Measurements from ENCODE around the gene UNC93B1.
A peak's percentile ranks its signal among the peaks of the same experiment; 100 is the strongest.
"Not testable (repeated sequence)": the region's sequence is repeated elsewhere in the genome, so short reads cannot be mapped to it uniquely, and the experiment has no call there.

Gene UNC93B1

GRCh38 chr11:67998150-67999045 is 5.5 kb downstream of the UNC93B1 start:
- in situ Hi-C loops (cut with HindIII; ENCODE audit: low pct_ligation_motif_present, low sequenced_read_pairs) = no loop called here
- Histone ChIP-seq H3K36me3 (replicated peaks) (peaks cover 2% of the 10 kb centered on the region), H3K27me3 (replicated peaks) (no peaks in the 10 kb centered on the region), H3K27ac (no peak overlapping the region), H3K4me3 (ENCODE audit: low read depth, low read length) (no peak overlapping the region)
- DNase-seq = no peak
- TF ChIP-seq CTCF (IDR thresholded peaks at IDR 0.05; ENCODE audit: low read depth, low read length, missing control alignments) = no peak

- H3K27me3 ChIP-seq (replicated peaks) = no peaks in the 10 kb centered on the region
- H3K36me3 ChIP-seq (replicated peaks) = peaks cover 2% of the 10 kb centered on the region
- in situ Hi-C loops (cut with HindIII; ENCODE audit: low pct_ligation_motif_present, low sequenced_read_pairs) = no loop called here
- no peak overlapping the region for H3K27ac ChIP-seq
- H3K4me3 ChIP-seq (ENCODE audit: low read depth, low read length) = no peak overlapping the region
- no peak for DNase-seq
- no peak for TF ChIP-seq CTCF (IDR thresholded peaks at IDR 0.05; ENCODE audit: low read depth, low read length, missing control alignments)
These were observed 6.4 kb downstream of the UNC93B1 start for GRCh38 chr11:67997475-67997921.

- Histone ChIP-seq H3K27me3 (replicated peaks) (no peaks in the 10 kb centered on the region), H3K27ac (no peak overlapping the region), H3K4me3 (ENCODE audit: low read depth, low read length) (no peak overlapping the region), H3K36me3 (replicated peaks) (peaks cover 2% of the 10 kb centered on the region)
- in situ Hi-C loops (cut with HindIII; ENCODE audit: low pct_ligation_motif_present, low sequenced_read_pairs) = no loop called here
- DNase-seq = peak; percentile 32
- no peak for TF ChIP-seq CTCF (IDR thresholded peaks at IDR 0.05; ENCODE audit: low read depth, low read length, missing control alignments)
These were observed 7.0 kb downstream of the UNC93B1 start for GRCh38 chr11:67996622-67997474.

- H3K27ac ChIP-seq = no peak overlapping the region
- H3K4me3 ChIP-seq (ENCODE audit: low read depth, low read length) = no peak overlapping the region
- DNase-seq = no peak
- in situ Hi-C loops (cut with HindIII; ENCODE audit: low pct_ligation_motif_present, low sequenced_read_pairs) = no loop called here
- TF ChIP-seq CTCF (IDR thresholded peaks at IDR 0.05; ENCODE audit: low read depth, low read length, missing control alignments) = no peak
- peaks cover 2% of the 10 kb centered on the region for H3K36me3 ChIP-seq (replicated peaks)
- no peaks in the 10 kb centered on the region for H3K27me3 ChIP-seq (replicated peaks)
These were observed 7.8 kb downstream of the UNC93B1 start for GRCh38 chr11:67996051-67996450.

GRCh38 chr11:67995579-67995978 is 8.3 kb downstream of the UNC93B1 start:
- H3K36me3 ChIP-seq (replicated peaks); H3K27me3 ChIP-seq (replicated peaks); DNase-seq; H3K27ac ChIP-seq; H3K4me3 ChIP-seq (ENCODE audit: low read depth, low read length); in situ Hi-C loops (cut with HindIII; ENCODE audit: low pct_ligation_motif_present, low sequenced_read_pairs): not testable (repeated sequence)

- H3K27ac ChIP-seq; DNase-seq; H3K27me3 ChIP-seq (replicated peaks); H3K4me3 ChIP-seq (ENCODE audit: low read depth, low read length); in situ Hi-C loops (cut with HindIII; ENCODE audit: low pct_ligation_motif_present, low sequenced_read_pairs); H3K36me3 ChIP-seq (replicated peaks): not testable (repeated sequence)
These were observed 8.8 kb downstream of the UNC93B1 start for GRCh38 chr11:67995129-67995528.

- in situ Hi-C loops (cut with HindIII; ENCODE audit: low pct_ligation_motif_present, low sequenced_read_pairs); H3K36me3 ChIP-seq (replicated peaks); H3K4me3 ChIP-seq (ENCODE audit: low read depth, low read length); H3K27me3 ChIP-seq (replicated peaks); H3K27ac ChIP-seq; DNase-seq: not testable (repeated sequence)
These were observed 9.5 kb downstream of the UNC93B1 start for GRCh38 chr11:67994387-67994786.

All from brain microvascular endothelial cell (primary cell).